Mesenteric fat pad (tissue), 1 donor: ENCODE results near the gene TIRAP. TPM values are rescaled to one million over a fixed set of nuclear protein-coding genes. Genes with fewer than 3 reads are reported as not detected.

Source experiments
- DNase-seq: peaks from one replicate; pipeline ENCODE4 v3.0.0-alpha.2; 2020; ENCODE audit warnings: low spot score
- total RNA-seq: library from RNA; stranded (reverse); fragmentation: NEBNext Ultra II Directional; extraction: Animal tissue kit (Norgen Biotek cat#: 25700); gene quantifications from one replicate; pipeline ENCODE4 v1.2.1, GENCODE V29; 2021
- donor health status: DM: yes; HTN: yes; CAD: no.

The TIRAP gene
- total RNA-seq, 1 donor from 2014 or later, result 12.5 TPM

DNA sequence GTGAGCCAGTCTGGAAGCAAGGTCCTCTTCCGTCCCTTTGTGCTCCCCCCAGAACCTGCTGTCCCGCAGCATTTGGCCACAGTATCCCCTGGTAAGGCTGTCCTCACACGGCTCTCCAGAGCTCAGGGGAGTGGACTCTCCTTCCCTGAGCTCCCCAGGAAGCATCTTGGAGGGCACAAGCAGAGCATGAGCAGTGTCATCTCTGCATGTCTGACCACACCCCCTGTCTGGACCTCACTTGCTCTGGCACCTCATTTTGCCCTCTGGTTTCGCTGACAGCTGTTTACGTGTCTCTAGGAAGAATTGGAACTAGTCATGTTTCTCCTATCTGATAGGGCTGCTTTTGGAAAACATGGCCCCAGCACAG is 36.5 kb downstream of the TIRAP start:
- no peak for DNase-seq

DNA sequence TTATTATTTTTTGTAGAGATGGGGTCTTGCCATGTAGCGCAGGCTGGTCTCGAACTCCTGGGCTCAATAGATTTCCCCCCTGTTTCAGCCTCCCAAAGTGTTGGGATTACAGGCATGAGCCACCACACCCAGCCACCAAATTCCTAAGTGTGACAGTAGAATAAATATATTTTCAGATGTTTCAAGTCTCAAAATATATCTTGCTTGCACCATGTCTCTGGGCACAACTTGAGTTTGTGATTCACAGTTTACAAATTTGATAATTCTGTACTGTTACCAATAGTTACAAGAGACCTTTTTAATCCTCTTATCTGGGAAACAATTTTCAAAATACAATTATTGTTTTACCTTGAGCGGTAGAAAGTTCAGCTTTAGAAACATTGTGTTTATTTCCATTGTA is 40.1 kb downstream of the TIRAP start:
- no peak for DNase-seq

DNA sequence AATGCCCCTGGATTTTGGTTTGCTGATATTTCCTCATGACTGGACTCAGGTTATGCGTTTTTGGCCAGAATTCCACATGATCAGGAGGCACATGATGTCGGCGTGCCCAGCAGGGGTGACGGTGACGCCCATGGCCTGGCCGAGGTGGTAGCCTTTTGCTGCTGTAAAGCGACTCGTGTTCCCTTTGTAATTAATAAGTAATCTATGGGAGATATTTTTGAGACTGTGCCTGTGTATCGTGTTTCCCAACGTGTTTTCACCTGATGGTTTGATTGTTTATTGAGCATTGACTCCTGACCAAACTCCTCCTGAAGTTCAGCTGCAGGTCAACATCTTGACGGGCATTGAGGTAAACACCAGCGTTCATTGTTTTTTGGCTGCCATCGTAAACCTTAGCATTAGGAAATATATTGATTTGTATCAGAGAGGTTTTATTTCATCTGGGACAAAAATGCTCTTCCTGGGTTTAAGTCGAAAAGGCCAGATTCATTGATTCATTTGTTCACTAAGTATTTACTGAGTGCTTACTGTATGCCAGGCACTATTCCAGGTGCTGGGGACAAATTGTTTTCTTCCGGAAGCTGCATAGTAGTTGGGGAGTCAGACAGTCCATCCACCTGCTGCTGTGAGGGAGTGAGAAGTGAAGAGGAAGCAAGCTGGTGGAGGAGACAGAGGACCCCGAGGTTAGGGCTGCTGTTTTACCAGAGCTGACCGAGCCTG is 44.5 kb downstream of the TIRAP start:
- DNase-seq, result no peak

DNA sequence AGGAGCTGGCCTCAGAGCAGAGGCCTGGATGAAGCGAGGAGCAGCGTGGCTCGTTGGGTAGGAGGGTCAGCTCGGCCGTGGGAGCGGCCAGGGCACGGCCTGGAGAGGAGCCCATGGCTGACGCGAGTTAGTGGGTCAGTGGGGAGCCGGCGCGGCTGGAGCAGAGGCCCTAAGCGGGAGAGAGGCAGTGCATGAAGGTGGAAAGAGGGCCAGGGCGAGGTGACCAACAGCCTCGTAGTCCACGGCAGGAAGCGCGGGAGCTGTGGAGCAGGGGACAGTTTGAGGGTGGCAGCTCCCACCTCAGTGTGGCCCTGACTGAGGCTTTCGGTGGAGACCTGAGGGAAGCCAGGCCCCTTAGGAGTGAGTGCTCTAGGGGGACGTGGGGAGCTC is 45.1 kb downstream of the TIRAP start:
- DNase-seq, result no peak

DNA sequence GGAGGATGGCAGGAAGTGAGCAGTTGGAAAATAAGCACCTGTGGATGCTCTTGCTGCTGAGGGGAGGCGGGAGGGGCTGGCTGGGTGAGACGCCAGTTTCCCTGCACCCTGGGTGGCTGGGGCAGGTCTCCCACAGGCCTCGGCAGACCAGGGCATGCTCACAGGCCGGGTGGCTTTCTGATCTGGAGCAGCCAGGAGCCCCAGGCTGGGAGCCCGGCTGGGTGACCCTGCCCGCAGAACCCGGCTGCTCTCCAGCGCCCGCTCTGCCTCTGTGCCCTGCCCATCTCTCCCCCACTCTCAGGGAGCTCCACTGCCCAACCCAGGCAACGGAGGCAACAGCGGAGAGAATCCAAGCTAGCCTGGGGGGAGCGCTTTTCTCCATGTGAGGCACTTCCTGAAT is 45.6 kb downstream of the TIRAP start:
- DNase-seq, result no peak

DNA sequence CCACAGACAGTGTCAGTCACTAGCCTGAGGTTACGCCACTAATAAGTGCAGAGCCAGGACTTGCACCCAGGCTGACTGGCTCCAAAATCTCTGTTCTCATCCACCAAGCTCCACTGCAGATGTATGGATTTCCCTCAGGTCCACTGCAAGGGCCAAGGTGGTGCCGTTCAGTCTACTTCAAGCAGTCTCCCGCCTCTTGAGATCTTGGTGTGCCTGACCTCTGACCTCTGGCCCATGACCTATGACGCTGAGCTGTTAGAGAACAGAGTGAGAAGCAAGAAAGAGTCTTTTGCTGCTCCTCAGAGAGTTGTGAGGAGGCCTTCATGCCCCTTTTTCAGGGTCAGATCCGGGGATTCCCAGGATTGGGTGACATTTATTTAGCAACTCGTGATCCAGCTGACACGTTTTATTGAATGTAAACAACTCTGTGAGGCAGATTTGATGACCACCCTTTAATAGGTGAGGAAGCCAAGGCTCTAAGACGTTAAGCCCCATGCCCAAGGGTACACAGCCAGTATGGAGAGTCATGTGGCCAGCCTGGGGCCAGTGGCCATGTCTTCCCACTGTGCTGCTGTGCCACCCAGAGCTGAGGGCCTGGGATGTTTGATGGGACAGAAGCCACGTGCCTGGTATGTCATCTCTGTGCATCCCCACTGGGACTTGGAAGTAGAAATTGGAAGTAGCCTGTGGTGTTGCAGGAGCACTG is 46.2 kb downstream of the TIRAP start:
- DNase-seq, result no peak

DNA sequence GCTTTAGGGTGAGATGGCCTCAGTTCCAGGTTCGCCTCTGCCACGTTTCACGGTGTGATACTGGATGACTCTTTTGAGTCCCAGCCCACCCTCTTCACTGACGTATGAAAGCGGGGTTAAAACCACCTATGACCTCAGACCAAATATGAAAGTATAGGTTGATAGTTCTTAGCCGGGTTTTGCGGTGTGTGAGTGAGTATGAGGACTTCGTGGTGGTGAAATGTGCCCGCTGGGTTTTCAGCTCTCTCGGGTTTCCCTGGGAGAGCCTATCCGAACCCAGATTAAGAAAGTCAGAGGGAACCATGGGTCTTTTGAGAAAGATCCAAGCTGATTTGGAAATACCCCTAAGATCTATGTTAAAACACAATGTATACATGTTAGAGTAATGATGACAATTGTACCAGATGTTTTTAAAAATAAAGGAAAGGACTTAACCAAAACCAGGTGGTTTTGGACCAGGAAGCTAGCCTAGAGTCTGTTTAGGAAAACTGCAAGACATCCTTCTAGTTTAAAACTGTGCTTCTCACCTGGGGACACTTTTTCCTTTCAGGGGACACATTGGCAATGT is 46.8 kb downstream of the TIRAP start:
- no peak for DNase-seq

GRCh38 chr11:126331286-126331685 is 48.4 kb downstream of the TIRAP start:
- no peak for DNase-seq

- DNase-seq, result no peak
Measured at GRCh38 chr11:126332221-126332711, 49.4 kb downstream of the TIRAP start.

GRCh38 chr11:126333142-126333541 is 50.2 kb downstream of the TIRAP start:
- no peak for DNase-seq

DNA sequence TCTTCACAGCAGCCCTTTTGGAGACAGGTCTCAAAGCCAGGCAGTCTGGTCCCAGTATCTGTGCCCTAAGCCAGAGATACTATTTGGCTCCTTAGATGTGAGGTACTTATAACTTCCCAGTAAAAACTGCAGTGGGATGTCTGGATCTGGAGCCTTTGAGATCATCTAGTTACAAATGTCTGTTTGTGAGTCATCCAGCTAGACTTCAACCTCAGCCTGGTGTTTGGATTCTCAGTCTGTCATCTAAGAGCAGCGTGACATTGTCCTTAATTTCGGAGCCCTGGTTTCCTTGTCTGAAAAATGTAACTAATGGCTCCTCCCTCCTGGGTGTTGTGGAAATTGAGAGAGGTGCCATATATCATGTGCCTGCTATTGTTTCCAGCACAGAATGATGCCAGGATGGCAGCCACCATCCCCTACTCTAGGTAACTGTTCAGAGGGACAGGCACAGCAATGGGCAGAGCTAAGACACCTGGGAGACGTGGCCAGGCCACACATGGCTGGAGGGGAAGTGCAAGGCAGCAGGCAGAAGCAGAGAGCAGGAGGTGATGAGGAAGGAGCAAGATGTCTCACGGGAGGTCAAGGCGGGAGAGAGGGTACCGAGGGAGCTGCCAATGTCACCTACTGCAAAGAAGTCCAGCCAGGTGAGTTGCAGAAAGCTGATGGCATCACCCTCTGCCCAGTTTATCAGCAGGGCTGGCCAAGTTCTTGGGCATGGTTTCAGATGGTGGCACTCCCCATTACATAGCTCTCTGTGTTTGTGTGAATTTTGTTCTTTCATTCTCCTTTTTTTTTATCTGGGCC is 52.0 kb downstream of the TIRAP start:
- no peak for DNase-seq

- DNase-seq, result no peak
Measured at GRCh38 chr11:126335463-126335760, 52.5 kb downstream of the TIRAP start.

- no peak for DNase-seq
Measured at GRCh38 chr11:126336138-126336541, 53.2 kb downstream of the TIRAP start.

DNA sequence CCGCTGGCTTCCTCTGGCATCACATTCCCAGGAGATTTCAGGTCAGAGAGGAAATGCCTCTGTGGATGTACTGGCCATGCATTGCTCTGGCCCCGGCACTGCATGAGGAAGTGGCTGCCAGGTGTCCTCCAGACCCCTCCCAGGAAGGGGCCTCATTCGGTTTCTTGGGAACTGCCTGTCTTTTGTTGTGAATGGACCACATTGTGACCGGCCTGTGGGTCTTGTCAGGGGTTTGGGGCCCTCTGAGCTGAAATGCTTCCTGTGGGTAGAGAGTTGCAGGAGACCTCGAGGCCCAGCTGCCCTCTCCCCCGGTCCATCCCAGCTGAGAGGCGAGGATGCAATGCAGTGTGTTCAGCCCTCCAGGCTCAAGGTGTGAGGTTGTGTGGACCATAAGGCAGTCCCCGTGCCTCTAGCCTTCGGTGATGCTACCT is 53.8 kb downstream of the TIRAP start:
- DNase-seq, result no peak

DNA sequence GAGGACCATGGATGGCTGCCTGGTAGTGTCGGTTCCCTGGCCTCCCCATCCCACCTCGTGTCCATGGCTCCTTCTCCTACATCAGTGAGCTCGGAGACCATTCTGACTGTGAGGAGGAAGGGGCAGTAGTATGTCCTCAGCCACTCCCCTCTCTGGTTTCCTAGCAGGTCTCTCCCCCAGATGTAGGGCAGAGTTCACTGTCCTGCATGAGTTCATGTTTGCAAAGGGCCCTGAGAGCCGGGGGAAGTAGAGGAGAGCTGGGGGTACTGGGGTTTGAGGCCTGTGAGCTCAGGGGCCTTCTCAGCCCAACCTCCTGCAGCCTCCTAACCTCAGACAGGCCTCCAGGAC is 54.2 kb downstream of the TIRAP start:
- DNase-seq, result no peak

- DNase-seq, result no peak
Measured at GRCh38 chr11:126337474-126338241, 54.8 kb downstream of the TIRAP start.

- no peak for DNase-seq
Measured at GRCh38 chr11:126338346-126339055, 55.6 kb downstream of the TIRAP start.

- no peak for DNase-seq
Measured at GRCh38 chr11:126339073-126339862, 56.4 kb downstream of the TIRAP start.

- DNase-seq, result no peak
Measured at GRCh38 chr11:126339863-126340434, 57.1 kb downstream of the TIRAP start.
